HCT116 (cell line): ENCODE results near the gene PRPS1. TPM values are rescaled to one million over a fixed set of nuclear protein-coding genes. Genes with fewer than 3 reads are reported as not detected.

Experiments
- ATAC-seq: fragments of 200-7000 bp; cut with Tn5 transposase; 2 replicates; pipeline ENCODE4 v1.9.1; 2020; ENCODE audit warnings: mild to moderate bottlenecking, moderate library complexity
- BruUV-seq: library from RNA; stranded (reverse); fragments of 400-500 nt; replicated peaks from 2 replicates; lab custom pipeline; 2021; lab: Mats Ljungman, UMichigan
- CTCF ChIA-PET: fragments of 300-600 bp; sonication (Branson Sonifier 250); formaldehyde crosslinking; loops from one replicate; lab custom pipeline; 2021; ENCODE audit warnings: antibody characterized with exemption; lab: Charles Lee
- POLR2A ChIA-PET: fragments of 300-600, 350-600 bp; sonication (Branson Sonifier 250); formaldehyde crosslinking; loops from one replicate; lab custom pipeline; 2021; ENCODE audit warnings: antibody characterized with exemption; lab: Charles Lee
- RAD21 ChIA-PET, 2 experiments: fragments of 300-600 bp; sonication (Branson Sonifier 250); formaldehyde crosslinking; loops; one replicate each; lab custom pipeline; 2023; ENCODE audit warnings: low total read pairs in 2 of 2; ENCODE audit not compliant: uncharacterized antibody in 2 of 2, unreplicated experiment in 2 of 2, low non-redundant PET in 1 of 2; lab: Charles Lee
- DNase-seq: peaks from one replicate; pipeline ENCODE4 v3.0.0-alpha.2; 2010; ENCODE audit warnings: low read depth, low spot score
- H2AFZ ChIP-seq: fragments of 200-600 bp; shearing (Covaris generic), sonication (generic); 2 replicates; pipeline ENCODE4 v1.6.1; 2017; ENCODE audit warnings: low read depth, mixed run types, mixed read lengths, antibody characterized with exemption, low read length; ENCODE audit not compliant: poor library complexity, severe bottlenecking
- H3K27ac ChIP-seq: 2 replicates; pipeline ENCODE4 v1.5.1; 2012; ENCODE audit warnings: low read depth, low read length
- H3K27me3 ChIP-seq: fragments of 200-600 bp; sonication (generic); 2 replicates; pipeline ENCODE4 v1.6.1; 2016; ENCODE audit warnings: mixed run types, low read length, mixed read lengths; ENCODE audit not compliant: insufficient read depth
- H3K36me3 ChIP-seq, 2 experiments: fragments of 200-500 bp in 1 of 2; fragments of 200-600 bp in 1 of 2; sonication (Bioruptor generic) in 1 of 2; sonication (generic) in 1 of 2; 2 replicates each; pipeline versions ENCODE4 v1.5.1 to v1.6.1; 2014 to 2016; ENCODE audit warnings: low read length in 2 of 2, inconsistent platforms in 1 of 2, mixed read lengths in 1 of 2, mixed run types in 1 of 2; ENCODE audit not compliant: insufficient read depth in 2 of 2, control insufficient read depth in 1 of 2
- H3K4me1 ChIP-seq, 2 experiments: fragments of 200-600 bp in 1 of 2; sonication (generic) in 1 of 2; 2 replicates each; pipeline versions ENCODE4 v1.5.1 to v1.6.1; 2012 to 2017; ENCODE audit warnings: low read length in 2 of 2, inconsistent platforms in 1 of 2, mild to moderate bottlenecking in 1 of 2, mixed read lengths in 1 of 2, mixed run types in 1 of 2, moderate library complexity in 1 of 2; ENCODE audit not compliant: insufficient read depth in 2 of 2, control insufficient read depth in 1 of 2
- H3K4me2 ChIP-seq: fragments of 200-600 bp; sonication (generic); 2 replicates; pipeline ENCODE4 v1.6.1; 2017; ENCODE audit warnings: mixed run types, low read length, mixed read lengths
- H3K4me3 ChIP-seq, 2 experiments: fragments of 200-600 bp in 1 of 2; sonication (generic) in 1 of 2; replicated peaks in 1 of 2; 2 replicates each; pipeline ENCODE4 v1.5.1; 2011 to 2016; ENCODE audit warnings: low read length in 2 of 2, control low read depth in 1 of 2, low read depth in 1 of 2, mild to moderate bottlenecking in 1 of 2, mixed read lengths in 1 of 2, mixed run types in 1 of 2
- H3K79me2 ChIP-seq: fragments of 200-600 bp; sonication (generic); 2 replicates; pipeline ENCODE4 v1.6.1; 2017; ENCODE audit warnings: mild to moderate bottlenecking, mixed run types, low read length, moderate library complexity, mixed read lengths; ENCODE audit not compliant: insufficient read depth
- H3K9ac ChIP-seq: fragments of 200-600 bp; sonication (generic); 2 replicates; pipeline ENCODE4 v1.6.1; 2016; ENCODE audit warnings: low read length, mixed read lengths
- H3K9me2 ChIP-seq: fragments of 200-600 bp; sonication (generic), shearing (Covaris generic); 2 replicates; pipeline ENCODE4 v1.6.1; 2017; ENCODE audit warnings: mixed run types, mild to moderate bottlenecking, moderate library complexity; ENCODE audit not compliant: insufficient read depth
- H3K9me3 ChIP-seq, 2 experiments: fragments of 200-500 bp in 1 of 2; fragments of 200-600 bp in 1 of 2; sonication (Bioruptor generic) in 1 of 2; sonication (generic) in 1 of 2; 2 replicates each; pipeline ENCODE4 v1.6.1; 2014 to 2017; ENCODE audit warnings: low read length in 2 of 2, mixed read lengths in 2 of 2, inconsistent platforms in 1 of 2, low read depth in 1 of 2, mild to moderate bottlenecking in 1 of 2, mixed run types in 1 of 2, moderate library complexity in 1 of 2; ENCODE audit not compliant: control insufficient read depth in 1 of 2, insufficient read depth in 1 of 2
- H4K20me1 ChIP-seq: fragments of 200-600 bp; sonication (generic), shearing (Covaris generic); 2 replicates; pipeline ENCODE4 v1.6.1; 2017; ENCODE audit warnings: mixed run types, mild to moderate bottlenecking, moderate library complexity; ENCODE audit not compliant: insufficient read depth
- CBX3 ChIP-seq: IDR thresholded peaks from 2 replicates; pipeline ENCODE4 v1.6.1; 2012; ENCODE audit warnings: low read depth
- CEBPB ChIP-seq: IDR thresholded peaks from 2 replicates; pipeline ENCODE4 v1.6.1; 2012; ENCODE audit warnings: low read depth
- EGR1 ChIP-seq: IDR thresholded peaks from 2 replicates; pipeline ENCODE4 v1.6.1; 2012; ENCODE audit warnings: low read depth
- EZH2 ChIP-seq: fragments of 200-600 bp; sonication (generic); IDR thresholded peaks from 2 replicates; pipeline ENCODE4 v1.6.1; 2017; ENCODE audit warnings: antibody characterized with exemption, mixed run types
- EZH2phosphoT487 ChIP-seq: fragments of 200-600 bp; IDR thresholded peaks from 2 replicates; pipeline ENCODE4 v1.6.1; 2018; ENCODE audit warnings: antibody characterized with exemption, borderline replicate concordance
- JUND ChIP-seq: IDR thresholded peaks from 2 replicates; pipeline ENCODE4 v1.6.1; 2012
- MAX ChIP-seq: IDR thresholded peaks from 2 replicates; pipeline ENCODE4 v1.6.1; 2012
- RAD21 ChIP-seq: IDR thresholded peaks from 2 replicates; pipeline ENCODE4 v1.6.1; 2012; ENCODE audit warnings: low read depth, mild to moderate bottlenecking
- SIN3A ChIP-seq: IDR thresholded peaks from 2 replicates; pipeline ENCODE4 v1.6.1; 2012; ENCODE audit warnings: low read depth
- SP1 ChIP-seq: IDR thresholded peaks from 2 replicates; pipeline ENCODE4 v1.6.1; 2012; ENCODE audit warnings: low read depth
- SRF ChIP-seq: IDR thresholded peaks from 2 replicates; pipeline ENCODE4 v1.6.1; 2012; ENCODE audit warnings: low read depth
- TCF7L2 ChIP-seq: IDR thresholded peaks from 2 replicates; pipeline ENCODE4 v1.7.0; 2011; ENCODE audit warnings: borderline replicate concordance, inconsistent platforms; ENCODE audit not compliant: insufficient read depth, insufficient read length; ENCODE audit errors: extremely low read depth
- YY1 ChIP-seq: IDR thresholded peaks from 2 replicates; pipeline ENCODE4 v1.6.1; 2011; ENCODE audit warnings: low read length, low read depth, moderate library complexity, mild to moderate bottlenecking; ENCODE audit not compliant: insufficient replicate concordance; ENCODE audit errors: extremely low read depth
- ZFX ChIP-seq: fragments of 450-650 bp; IDR thresholded peaks from 2 replicates; pipeline ENCODE4 v1.6.1; 2017
- intact Hi-C: fragments of 100-400 bp; cut with micrococcal nuclease; formaldehyde crosslinking; loops from 2 replicates; pipeline ENCODE4 v1.10.0; 2022
- total RNA-seq: library from RNA; stranded (reverse); gene quantifications from one replicate; pipeline ENCODE4 v1.2.1, GENCODE V29; 2021; ENCODE audit not compliant: unreplicated experiment

PRPS1 gene
- total RNA-seq, 1 experiment from 2014 or later = 62.6 TPM

- H2AFZ ChIP-seq = no peak overlapping the region
- ATAC-seq = no peak
- no peak overlapping the region for H3K4me3 ChIP-seq
- CTCF ChIA-PET = interaction anchor here (3.4 to 3.9 kb wide), 2 partner anchors 11 to 115 kb away, joined by 13 to 45 read pairs; partner anchors contain the start of genes NCBP2L and TSC22D3
- no peaks in the 10 kb centered on the region for H3K4me1 ChIP-seq
- H4K20me1 ChIP-seq = no peaks in the 10 kb centered on the region
- no peaks in the 10 kb centered on the region for H3K9me3 ChIP-seq
- no TSS peak for BruUV-seq
- intact Hi-C loops = loop anchor here (5.0 kb wide), 1 partner anchor 410 kb away; no protein-coding TSS in a partner anchor
- H3K27me3 ChIP-seq = no peaks in the 10 kb centered on the region
- H3K9me2 ChIP-seq = no peaks in the 10 kb centered on the region
- H3K79me2 ChIP-seq = no peaks in the 10 kb centered on the region
- no peak overlapping the region for H3K27ac ChIP-seq
- no peaks in the 10 kb centered on the region for H3K36me3 ChIP-seq
- POLR2A ChIA-PET = no interaction called here
- DNase-seq = no peak
- RAD21 ChIA-PET = no interaction called here
- no peak overlapping the region for H3K9ac ChIP-seq
- no peak overlapping the region for H3K4me2 ChIP-seq
- TF ChIP-seq SIN3A = no peak
- no peak for TF ChIP-seq ZFX
- no peak for TF ChIP-seq CBX3
- TF ChIP-seq TCF7L2 = no peak
These were observed 33.8 kb downstream of the PRPS1 start for GRCh38 chrX:107662145-107662544.

DNA sequence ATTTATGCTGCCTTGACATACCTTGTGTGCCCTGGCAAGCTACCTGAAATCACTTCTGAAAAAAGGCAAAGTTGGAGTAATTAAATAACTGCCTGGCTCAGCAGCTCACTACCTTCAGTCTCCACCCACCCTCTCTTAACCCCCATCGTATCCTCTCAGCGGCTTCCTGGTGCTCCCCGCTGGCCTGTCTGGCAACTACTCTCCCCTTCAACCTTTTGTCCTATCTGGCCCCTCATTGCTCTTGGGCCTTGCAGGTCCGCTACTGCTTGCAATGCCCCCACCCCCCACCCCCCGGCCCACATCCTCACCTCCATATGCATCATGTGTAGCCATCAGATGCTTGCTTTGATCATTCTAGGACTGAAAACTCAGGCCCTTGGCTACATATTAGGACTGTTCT is 34.5 kb downstream of the PRPS1 start:
- H3K4me3 ChIP-seq = no peak overlapping the region
- H2AFZ ChIP-seq = no peak overlapping the region
- CTCF ChIA-PET = interaction anchor here (3.9 kb wide), 1 partner anchor 114 kb away, joined by 45 read pairs; the partner anchor contains the start of genes NCBP2L and TSC22D3
- POLR2A ChIA-PET = no interaction called here
- H3K36me3 ChIP-seq = no peaks in the 10 kb centered on the region
- ATAC-seq (no peak), DNase-seq (no peak)
- intact Hi-C loops = loop anchor here (5.0 kb wide), 1 partner anchor 409 kb away; no protein-coding TSS in a partner anchor
- no peak overlapping the region for H3K27ac ChIP-seq
- no TSS peak for BruUV-seq
- no peak for TF ChIP-seq JUND
- TF ChIP-seq YY1 = no peak
- no peak for TF ChIP-seq EZH2phosphoT487
- TF ChIP-seq RAD21 = no peak
- no peak for TF ChIP-seq SP1
- no peak for TF ChIP-seq EGR1
- TF ChIP-seq MAX = no peak
- no peak for TF ChIP-seq EZH2
- TF ChIP-seq SIN3A = no peak
- TF ChIP-seq TCF7L2 = no peak
- no peak for TF ChIP-seq CEBPB
- TF ChIP-seq SRF = no peak
- no peaks in the 10 kb centered on the region for H3K9me2 ChIP-seq
- no peaks in the 10 kb centered on the region for H3K9me3 ChIP-seq
- no peaks in the 10 kb centered on the region for H3K4me1 ChIP-seq
- RAD21 ChIA-PET = no interaction called here
- no peak overlapping the region for H3K4me2 ChIP-seq
- no peaks in the 10 kb centered on the region for H4K20me1 ChIP-seq
- H3K9ac ChIP-seq = no peak overlapping the region
- H3K79me2 ChIP-seq = no peaks in the 10 kb centered on the region
- H3K27me3 ChIP-seq = no peaks in the 10 kb centered on the region
